Endometrium (tissue), 2 donors: ENCODE results near the gene EMC7.
"Not testable (repeated sequence)": the region's sequence is repeated elsewhere in the genome, so short reads cannot be mapped to it uniquely, and the experiment has no call there.

Experiments used
- FAIRE-seq: peaks from 2 replicates; lab custom pipeline; 2012; peaks lifted over from hg19 to GRCh38; lab: Jason Lieb, UNC
- donor health status: control.
- donor health status: control.

EMC7 gene

GRCh38 chr15:34101366-34102174, at the start of gene EMC7, which contains the start of gene PGBD4:
TSS of gene EMC7 (minus strand) at chr15:34101862. CDS start at chr15:34101839, 23 bp downstream.
TSS of gene PGBD4 (plus strand) at chr15:34102083. CDS start at chr15:34102532, 449 bp downstream.
- peak; percentile 94 for FAIRE-seq

GRCh38 chr15:34147371-34148140, 45.9 kb upstream of the EMC7 start:
- no peak for FAIRE-seq

- FAIRE-seq: no peak
Measured at GRCh38 chr15:34133511-34133910, 31.8 kb upstream of the EMC7 start.

GRCh38 chr15:34132881-34133280, 31.2 kb upstream of the EMC7 start:
- FAIRE-seq: no peak

GRCh38 chr15:34128898-34129297, 27.2 kb upstream of the EMC7 start:
- no peak for FAIRE-seq

- FAIRE-seq: no peak
Measured at GRCh38 chr15:34126522-34126921, 24.9 kb upstream of the EMC7 start.

GRCh38 chr15:34125945-34126344, 24.3 kb upstream of the EMC7 start:
- peak; percentile 8 for FAIRE-seq

GRCh38 chr15:34124651-34125050, 23.0 kb upstream of the EMC7 start:
- FAIRE-seq: no peak

GRCh38 chr15:34122771-34123183, 21.1 kb upstream of the EMC7 start:
- no peak for FAIRE-seq

GRCh38 chr15:34121786-34122185, 20.1 kb upstream of the EMC7 start:
- FAIRE-seq: not testable (repeated sequence)

GRCh38 chr15:34120420-34120819, 18.8 kb upstream of the EMC7 start:
- not testable (repeated sequence) for FAIRE-seq

GRCh38 chr15:34119291-34119690, 17.6 kb upstream of the EMC7 start:
- FAIRE-seq: no peak

- FAIRE-seq: no peak
Measured at GRCh38 chr15:34116620-34117019, 15.0 kb upstream of the EMC7 start.

- no peak for FAIRE-seq
Measured at GRCh38 chr15:34114739-34115138, 13.1 kb upstream of the EMC7 start.

- FAIRE-seq: no peak
Measured at GRCh38 chr15:34114215-34114614, 12.6 kb upstream of the EMC7 start.

- no peak for FAIRE-seq
Measured at GRCh38 chr15:34111488-34111887, 9.8 kb upstream of the EMC7 start.

- FAIRE-seq: no peak
Measured at GRCh38 chr15:34109797-34110663, 8.4 kb upstream of the EMC7 start.

- FAIRE-seq: no peak
Measured at GRCh38 chr15:34107315-34107714, 5.7 kb upstream of the EMC7 start.

GRCh38 chr15:34106423-34106822, 4.8 kb upstream of the EMC7 start:
- FAIRE-seq: no peak

- no peak for FAIRE-seq
Measured at GRCh38 chr15:34102175-34102925, 688 bp upstream of the EMC7 start.

GRCh38 chr15:34099914-34100313, 1.7 kb downstream of the EMC7 start:
- no peak for FAIRE-seq

GRCh38 chr15:34085746-34086145, 15.9 kb downstream of the EMC7 start:
- no peak for FAIRE-seq
